ENCODE results near the gene CD4. TPM values are rescaled to one million over a fixed set of nuclear protein-coding genes. Genes with fewer than 3 reads are reported as not detected.

CD4 gene
- total RNA-seq, 4 donors from 2014 or later: 7.5 to 12.6 (median 8.9) TPM

DNA sequence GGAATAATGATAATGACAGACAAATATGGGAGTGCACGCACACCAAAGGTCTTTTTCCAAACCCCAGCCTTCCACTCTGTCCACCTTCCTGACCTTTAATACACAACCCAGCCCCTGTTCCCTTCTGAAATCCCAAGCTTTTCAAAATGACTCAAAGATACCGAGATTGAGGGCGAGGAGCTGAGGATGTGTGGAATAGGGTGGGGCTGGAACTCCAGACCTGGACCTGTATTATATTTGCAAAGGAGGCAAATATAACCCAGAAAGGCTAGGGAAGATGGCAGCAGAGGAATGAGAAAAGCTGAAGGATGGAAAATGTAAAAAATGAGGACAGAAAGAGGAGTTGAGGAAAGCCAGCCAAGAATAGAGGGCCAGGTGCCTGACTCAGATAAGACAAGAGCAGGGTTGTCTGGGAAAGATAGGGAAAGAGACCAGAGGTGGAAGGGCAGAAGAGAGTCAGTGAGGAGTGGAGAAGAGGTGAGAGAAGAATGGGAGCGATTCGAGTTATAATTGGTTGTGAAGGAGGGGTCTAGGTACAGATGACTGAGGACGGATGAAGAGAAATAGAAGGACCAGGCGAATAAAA lies 24.2 kb upstream of the CD4 start:
- TF ChIP-seq, protein P1, sequence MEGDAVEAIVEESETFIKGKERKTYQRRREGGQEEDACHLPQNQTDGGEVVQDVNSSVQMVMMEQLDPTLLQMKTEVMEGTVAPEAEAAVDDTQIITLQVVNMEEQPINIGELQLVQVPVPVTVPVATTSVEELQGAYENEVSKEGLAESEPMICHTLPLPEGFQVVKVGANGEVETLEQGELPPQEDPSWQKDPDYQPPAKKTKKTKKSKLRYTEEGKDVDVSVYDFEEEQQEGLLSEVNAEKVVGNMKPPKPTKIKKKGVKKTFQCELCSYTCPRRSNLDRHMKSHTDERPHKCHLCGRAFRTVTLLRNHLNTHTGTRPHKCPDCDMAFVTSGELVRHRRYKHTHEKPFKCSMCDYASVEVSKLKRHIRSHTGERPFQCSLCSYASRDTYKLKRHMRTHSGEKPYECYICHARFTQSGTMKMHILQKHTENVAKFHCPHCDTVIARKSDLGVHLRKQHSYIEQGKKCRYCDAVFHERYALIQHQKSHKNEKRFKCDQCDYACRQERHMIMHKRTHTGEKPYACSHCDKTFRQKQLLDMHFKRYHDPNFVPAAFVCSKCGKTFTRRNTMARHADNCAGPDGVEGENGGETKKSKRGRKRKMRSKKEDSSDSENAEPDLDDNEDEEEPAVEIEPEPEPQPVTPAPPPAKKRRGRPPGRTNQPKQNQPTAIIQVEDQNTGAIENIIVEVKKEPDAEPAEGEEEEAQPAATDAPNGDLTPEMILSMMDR (IDR thresholded peaks at IDR 0.05): no peak
- TF ChIP-seq POLR2A (IDR thresholded peaks at IDR 0.05) (no peak), EP300 (IDR thresholded peaks at IDR 0.05) (no peak)
- Histone ChIP-seq H3K4me1 (peaks cover 3 to 57% (median 33%) of the 10 kb centered on the region in 4 donors), H3K4me3 (peak overlapping the region; percentile 59 to 84 (median 72)), H3K27ac (peak overlapping the region; percentile 90 to 96 (median 94)), H3K36me3 (peaks cover 0 to 10% (median 0%) of the 10 kb centered on the region in 3 donors), H3K27me3 (no peaks in the 10 kb centered on the region), H3K9me3 (no peaks in the 10 kb centered on the region)
- no peak for DNase-seq (ENCODE audit: low spot score in 2 of 2)
- WGBS, 2 donors: 30 to 38% methylated on average over 7 of the region's 7 CpGs

DNA sequence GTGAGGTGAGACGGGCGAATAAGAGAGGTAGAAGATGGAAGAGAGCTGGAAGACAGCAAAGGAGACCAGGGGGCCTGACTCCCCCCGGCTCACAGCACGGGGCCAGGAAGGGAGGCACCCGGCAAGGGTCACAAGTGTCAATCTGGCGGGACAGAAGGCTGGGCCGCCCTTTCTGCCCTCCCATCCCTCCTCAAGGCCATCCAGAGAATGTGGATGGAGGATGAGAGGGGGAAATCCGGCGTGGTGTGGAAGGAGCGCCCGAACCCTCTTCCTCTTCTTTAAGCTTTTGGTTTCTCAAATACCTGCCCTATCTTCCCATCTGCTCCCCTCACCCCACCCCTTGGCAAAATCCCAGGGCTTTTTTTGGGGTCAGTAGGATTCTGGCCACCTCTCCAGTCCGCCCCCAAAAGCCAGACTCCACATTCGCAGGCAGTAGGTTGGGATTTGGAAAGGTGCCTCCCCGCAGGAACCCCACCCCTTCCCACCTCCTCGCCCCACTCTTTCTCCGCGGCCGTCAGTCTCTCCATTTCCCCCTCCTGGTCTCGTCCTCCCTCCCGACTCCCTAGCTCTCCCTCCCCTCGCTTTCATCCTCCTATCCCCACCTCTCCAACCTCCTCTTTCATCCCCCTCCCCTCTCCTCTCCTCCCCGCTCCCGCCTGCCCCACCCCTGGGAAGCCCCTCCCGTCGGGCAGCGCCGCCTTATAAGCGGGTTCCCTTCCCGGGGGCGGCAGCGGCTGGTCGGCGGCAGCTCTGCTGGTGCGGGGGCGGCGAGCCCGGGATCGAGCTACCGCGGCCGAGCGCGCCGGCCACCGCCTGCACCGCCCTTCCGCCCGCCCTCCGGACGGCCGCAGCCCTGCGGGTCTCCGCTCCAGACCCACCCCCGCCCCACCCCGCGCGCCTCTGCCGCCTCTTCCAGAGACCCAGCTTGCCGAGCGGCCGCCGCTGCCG lies 23.4 kb upstream of the CD4 start, which contains the start of gene PTMS:
TSS of gene PTMS (plus strand) at position 730 of the 948 bp plus-strand sequence. CDS start 343 bp downstream, outside the sequence.
- 4 to 5% methylated on average over 33 to 39 of the region's 63 CpGs for WGBS, 2 donors
- TF ChIP-seq EP300 (IDR thresholded peaks at IDR 0.05) (peak in 1 of 2 donors; percentile 84), POLR2A (IDR thresholded peaks at IDR 0.05) (peak; percentile 9 to 70)
- TF ChIP-seq, protein P1 (IDR thresholded peaks at IDR 0.05): no peak
- Histone ChIP-seq H3K4me3 (peak within 1 kb of the TSS; percentile 72 to 84 (median 78)), H3K27ac (peak within 1 kb of the TSS; percentile 90 to 96 (median 95)), H3K9me3 (no peaks in the 10 kb centered on the region), H3K4me1 (peaks cover 3 to 65% (median 33%) of the 10 kb centered on the region in 4 donors), H3K27me3 (no peaks in the 10 kb centered on the region), H3K36me3 (peaks cover 0 to 17% (median 0%) of the 10 kb centered on the region in 3 donors)
- DNase-seq (ENCODE audit: low spot score in 2 of 2): peak; percentile 61 to 69

DNA sequence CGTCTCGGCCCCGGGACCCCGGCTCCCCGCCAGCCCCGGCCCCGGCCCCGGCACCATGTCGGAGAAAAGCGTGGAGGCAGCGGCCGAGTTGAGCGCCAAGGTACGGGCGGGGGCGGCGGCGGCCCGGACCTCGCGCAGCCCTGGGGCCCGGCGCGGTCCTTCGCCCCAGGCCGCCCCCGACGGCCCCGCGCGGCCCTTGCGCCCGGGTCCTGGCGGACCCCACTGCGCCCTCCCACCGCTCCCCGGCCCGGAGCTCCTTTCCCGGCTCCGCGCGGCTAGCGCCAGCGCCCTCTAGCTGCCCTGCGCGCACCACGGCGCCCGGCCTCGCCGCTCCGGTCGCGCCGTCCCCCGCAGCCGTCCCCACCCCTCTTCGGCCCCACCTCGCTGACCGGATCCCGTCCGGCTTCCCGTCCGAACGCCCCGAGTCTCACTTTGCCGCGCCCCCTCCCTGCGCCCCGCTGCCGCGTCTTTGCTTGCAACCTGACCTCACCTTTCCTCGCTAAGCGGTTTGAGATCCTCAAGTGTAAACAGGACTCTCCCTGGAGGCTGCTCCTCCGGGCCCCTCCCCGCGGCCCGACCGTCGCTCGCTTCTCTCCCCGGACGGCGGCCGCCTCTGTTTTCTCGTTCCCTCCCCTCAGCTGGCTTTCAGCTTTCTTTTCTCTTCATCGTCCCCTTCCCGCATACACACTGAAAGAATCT lies 22.5 kb upstream of the CD4 start:
- peak; percentile 62 to 65 for DNase-seq (ENCODE audit: low spot score in 2 of 2)
- peak overlapping the region; percentile 90 to 96 (median 95) for H3K27ac ChIP-seq
- H3K4me1 ChIP-seq: peaks cover 3 to 74% (median 38%) of the 10 kb centered on the region in 4 donors
- H3K36me3 ChIP-seq: peaks cover 0 to 26% (median 0%) of the 10 kb centered on the region in 3 donors
- TF ChIP-seq EP300 (IDR thresholded peaks at IDR 0.05) (peak in 1 of 2 donors; percentile 74), POLR2A (IDR thresholded peaks at IDR 0.05) (peak; percentile 33 to 69)
- TF ChIP-seq, protein P1 (IDR thresholded peaks at IDR 0.05): peak; percentile 80 to 97 (median 92)
- WGBS, 2 donors: 0 to 1% methylated on average over 59 to 65 of the region's 88 CpGs
- peak overlapping the region; percentile 72 to 84 (median 78) for H3K4me3 ChIP-seq
- H3K9me3 ChIP-seq: no peaks in the 10 kb centered on the region
- H3K27me3 ChIP-seq: no peaks in the 10 kb centered on the region

DNA sequence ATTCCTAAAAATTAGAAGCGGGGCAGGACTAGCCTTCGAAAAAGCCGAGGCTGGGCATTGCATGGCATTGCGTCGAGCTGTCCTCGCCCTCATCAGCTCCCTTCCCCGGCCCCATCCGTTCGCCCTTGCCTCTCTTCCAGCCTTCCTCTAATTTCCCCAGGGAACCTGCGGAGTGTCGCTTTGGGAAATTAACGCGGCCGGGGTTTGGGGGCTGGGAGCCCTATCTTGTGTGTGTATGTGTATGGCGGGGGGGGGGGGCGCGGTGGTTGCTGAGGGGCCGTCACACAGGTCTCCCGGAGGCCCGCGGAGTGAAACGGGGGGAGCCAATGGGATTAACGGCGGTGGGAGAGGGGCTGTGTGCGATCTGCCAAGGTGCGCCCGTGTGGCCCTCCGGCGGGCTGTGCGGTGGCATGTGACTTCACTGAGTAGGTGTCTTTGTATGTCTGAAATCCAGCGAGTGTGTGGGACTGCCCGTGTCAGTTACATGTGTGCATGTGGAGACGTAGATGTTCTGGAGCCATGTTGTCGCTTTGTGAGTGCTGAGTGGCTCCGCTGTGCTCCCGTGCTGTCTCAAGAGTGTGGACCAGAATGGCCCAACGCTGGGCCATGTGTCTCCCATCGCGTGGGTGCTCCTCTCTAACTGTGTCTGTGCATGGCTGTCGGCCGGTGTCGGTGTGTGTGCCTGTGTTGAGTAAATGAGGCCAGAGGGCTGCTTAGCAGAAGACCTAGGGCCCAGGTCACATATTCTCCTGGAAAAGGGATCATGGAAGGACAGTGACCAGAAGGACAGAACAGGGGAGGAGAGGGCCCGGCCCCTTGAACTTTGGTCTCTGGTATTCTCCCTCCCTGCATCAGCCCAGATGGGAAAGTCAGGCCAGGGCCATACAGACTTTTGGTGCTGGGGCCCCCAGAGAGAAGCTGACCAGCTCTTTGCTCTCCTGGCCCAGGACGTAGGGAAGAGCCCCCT lies 21.7 kb upstream of the CD4 start:
- Histone ChIP-seq H3K4me1 (peaks cover 3 to 82% (median 44%) of the 10 kb centered on the region in 4 donors), H3K27ac (peak overlapping the region; percentile 90 to 96 (median 95)), H3K36me3 (peaks cover 0 to 28% (median 0%) of the 10 kb centered on the region in 3 donors), H3K4me3 (peak overlapping the region; percentile 72 to 84 (median 78)), H3K9me3 (no peaks in the 10 kb centered on the region), H3K27me3 (no peaks in the 10 kb centered on the region)
- peak in 1 of 2 donors; percentile 54 for TF ChIP-seq EP300 (IDR thresholded peaks at IDR 0.05)
- TF ChIP-seq, protein P1 (IDR thresholded peaks at IDR 0.05): no peak
- no peak for TF ChIP-seq POLR2A (IDR thresholded peaks at IDR 0.05)
- DNase-seq (ENCODE audit: low spot score in 2 of 2): no peak
- 10% methylated on average over 35 to 38 of the region's 44 CpGs for WGBS, 2 donors
